GM19023 (cell line): ENCODE measurements around the gene CNGB1.
"Not testable (repeated sequence)": the region's sequence is repeated elsewhere in the genome, so short reads cannot be mapped to it uniquely, and the experiment has no call there.

Source experiments
- ATAC-seq: cut with Tn5 transposase; IDR thresholded peaks from one replicate; pipeline ENCODE4 v1.9.1; 2021; ENCODE audit warnings: mild to moderate bottlenecking, moderate library complexity; ENCODE audit not compliant: unreplicated experiment

CNGB1 gene

GRCh38 chr16:57837305-57838125, 133.4 kb downstream of the CNGB1 start:
- ATAC-seq, result no peak

- not testable (repeated sequence) for ATAC-seq
Measured at GRCh38 chr16:57835439-57835838, 135.5 kb downstream of the CNGB1 start.

- no peak for ATAC-seq
Measured at GRCh38 chr16:57834936-57835335, 136.0 kb downstream of the CNGB1 start.
